Mucosa of rectum (tissue), 2 donors: ENCODE measurements around the gene RAD51B.
A peak's percentile ranks its signal among the peaks of the same experiment; 100 is the strongest.

ENCODE experiments used
- H3K27ac ChIP-seq, 2 donors: one replicate each; pipeline ENCODE4 v1.7.0; 2013; ENCODE audit warnings: inconsistent platforms in 2 of 2, low read depth in 2 of 2, low read length in 2 of 2
- H3K27me3 ChIP-seq, 2 donors: one replicate each; pipeline ENCODE4 v1.7.0; 2013; ENCODE audit warnings: low read length in 2 of 2; ENCODE audit not compliant: control insufficient read depth in 2 of 2, insufficient read depth in 2 of 2
- H3K36me3 ChIP-seq, 2 donors: one replicate each; pipeline ENCODE4 v1.7.0; 2013; ENCODE audit warnings: low read length in 2 of 2; ENCODE audit not compliant: control insufficient read depth in 2 of 2, insufficient read depth in 2 of 2
- H3K4me1 ChIP-seq, 2 donors: one replicate each; pipeline ENCODE4 v1.7.0; 2013; ENCODE audit warnings: low read length in 2 of 2, mild to moderate bottlenecking in 1 of 2; ENCODE audit not compliant: control insufficient read depth in 2 of 2, insufficient read depth in 2 of 2
- H3K4me3 ChIP-seq, 2 donors: one replicate each; pipeline ENCODE4 v1.7.0; 2013; ENCODE audit warnings: low read length in 2 of 2
- H3K9ac ChIP-seq, 2 donors: one replicate each; pipeline ENCODE4 v1.7.0; 2013; ENCODE audit warnings: low read length in 2 of 2, low read depth in 1 of 2, mild to moderate bottlenecking in 1 of 2
- H3K9me3 ChIP-seq, 2 donors: one replicate each; pipeline ENCODE4 v1.7.0; 2013; ENCODE audit warnings: low read length in 2 of 2; ENCODE audit not compliant: control insufficient read depth in 2 of 2
- donor health status: healthy.
- donor health status: Normal muscosa, but diverticular disease.

Gene RAD51B

DNA sequence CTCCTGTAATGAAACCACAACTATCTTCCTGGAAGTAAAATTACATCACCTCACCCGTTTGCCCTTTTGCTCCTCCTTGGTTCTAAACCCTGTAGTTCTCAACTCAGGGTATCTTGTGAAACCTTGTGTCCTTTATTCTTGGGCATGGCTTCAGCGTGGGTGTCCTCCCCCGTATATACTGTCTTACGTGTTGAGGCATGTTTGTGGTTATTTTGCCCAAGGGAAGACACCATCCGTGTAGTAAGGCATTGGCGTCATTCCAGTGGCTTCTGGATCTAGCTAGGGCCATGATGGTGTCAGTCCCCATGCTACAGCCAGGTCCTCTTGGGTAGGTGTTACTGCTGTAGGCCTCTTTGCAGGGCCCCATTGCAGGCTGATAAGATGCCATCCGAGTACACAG is 857.9 kb downstream of the RAD51B start:
- no peaks in the 10 kb centered on the region for H3K27me3 ChIP-seq
- no peak overlapping the region for H3K4me3 ChIP-seq
- H3K9me3 ChIP-seq, result no peaks in the 10 kb centered on the region
- H3K27ac ChIP-seq, result no peak overlapping the region
- no peak overlapping the region for H3K9ac ChIP-seq
- no peaks in the 10 kb centered on the region for H3K36me3 ChIP-seq
- H3K4me1 ChIP-seq, result peaks cover 5 to 10% of the 10 kb centered on the region in 2 donors

DNA sequence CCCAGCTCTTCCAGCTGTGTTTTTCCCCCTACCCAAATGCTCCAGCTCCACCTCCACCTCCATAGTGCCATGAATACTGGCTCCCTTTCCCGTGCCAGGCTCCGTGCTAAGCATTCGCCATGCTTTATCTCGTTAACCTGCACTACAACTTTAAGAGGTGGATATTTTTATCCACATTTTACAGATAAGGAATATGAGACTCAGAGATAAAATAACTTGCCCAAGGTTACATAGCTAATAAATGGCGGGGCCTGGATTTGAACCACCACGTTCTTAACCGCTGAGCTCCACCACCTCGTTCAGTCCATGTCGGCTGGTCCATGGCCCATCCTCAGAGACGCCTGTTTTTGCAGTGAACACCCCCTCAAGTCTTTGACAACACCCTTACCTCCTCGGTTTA is 858.3 kb downstream of the RAD51B start:
- peaks cover 5 to 7% of the 10 kb centered on the region in 2 donors for H3K4me1 ChIP-seq
- no peak overlapping the region for H3K9ac ChIP-seq
- H3K27me3 ChIP-seq, result no peaks in the 10 kb centered on the region
- no peaks in the 10 kb centered on the region for H3K9me3 ChIP-seq
- no peak overlapping the region for H3K4me3 ChIP-seq
- H3K36me3 ChIP-seq, result no peaks in the 10 kb centered on the region
- H3K27ac ChIP-seq, result no peak overlapping the region

DNA sequence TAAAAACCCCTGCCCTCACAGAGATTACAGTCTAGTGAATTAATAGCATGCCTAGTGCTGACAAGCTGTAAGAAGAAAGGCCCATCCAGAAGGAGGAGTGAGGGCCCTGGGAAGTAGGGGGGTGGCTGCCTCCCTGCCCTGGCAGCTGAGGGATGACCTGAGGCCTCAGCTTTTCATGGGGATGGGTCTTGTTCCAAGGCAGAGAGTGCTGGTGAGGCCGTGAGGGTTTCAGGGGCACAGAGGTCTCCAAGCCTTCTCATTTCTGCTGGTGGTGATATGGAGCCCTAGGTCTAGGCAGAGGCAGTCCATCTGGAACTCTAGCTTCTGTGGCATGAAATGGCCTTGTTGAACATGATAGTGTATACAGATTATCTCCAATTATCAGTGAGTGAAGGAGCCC is 858.9 kb downstream of the RAD51B start:
- H3K9ac ChIP-seq, result no peak overlapping the region
- H3K4me1 ChIP-seq, result peaks cover 9 to 12% of the 10 kb centered on the region in 2 donors
- no peak overlapping the region for H3K27ac ChIP-seq
- no peaks in the 10 kb centered on the region for H3K9me3 ChIP-seq
- H3K4me3 ChIP-seq, result no peak overlapping the region
- no peaks in the 10 kb centered on the region for H3K27me3 ChIP-seq
- H3K36me3 ChIP-seq, result no peaks in the 10 kb centered on the region

DNA sequence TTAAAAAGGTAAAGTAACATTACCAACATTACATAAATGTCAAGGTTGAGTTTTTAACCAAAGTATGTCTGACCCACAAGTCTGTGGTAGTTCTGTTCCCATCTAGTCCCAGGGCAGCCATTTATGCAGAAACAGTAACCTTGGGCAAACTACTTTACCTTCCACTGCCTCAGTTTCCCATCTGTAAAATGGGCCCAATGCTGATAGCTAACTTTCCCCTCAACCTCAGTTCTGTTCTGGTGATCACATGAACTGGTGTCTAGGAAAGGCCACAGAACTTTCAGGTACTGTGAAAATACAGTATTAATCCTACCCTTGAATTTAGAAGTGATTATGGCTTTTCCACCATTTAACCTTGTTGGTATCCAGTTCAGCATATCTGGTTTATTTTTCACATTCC is 859.7 kb downstream of the RAD51B start:
- no peaks in the 10 kb centered on the region for H3K36me3 ChIP-seq
- H3K9ac ChIP-seq, result no peak overlapping the region
- H3K27ac ChIP-seq, result no peak overlapping the region
- H3K4me3 ChIP-seq, result no peak overlapping the region
- no peaks in the 10 kb centered on the region for H3K27me3 ChIP-seq
- peaks cover 10 to 17% of the 10 kb centered on the region in 2 donors for H3K4me1 ChIP-seq
- no peaks in the 10 kb centered on the region for H3K9me3 ChIP-seq

DNA sequence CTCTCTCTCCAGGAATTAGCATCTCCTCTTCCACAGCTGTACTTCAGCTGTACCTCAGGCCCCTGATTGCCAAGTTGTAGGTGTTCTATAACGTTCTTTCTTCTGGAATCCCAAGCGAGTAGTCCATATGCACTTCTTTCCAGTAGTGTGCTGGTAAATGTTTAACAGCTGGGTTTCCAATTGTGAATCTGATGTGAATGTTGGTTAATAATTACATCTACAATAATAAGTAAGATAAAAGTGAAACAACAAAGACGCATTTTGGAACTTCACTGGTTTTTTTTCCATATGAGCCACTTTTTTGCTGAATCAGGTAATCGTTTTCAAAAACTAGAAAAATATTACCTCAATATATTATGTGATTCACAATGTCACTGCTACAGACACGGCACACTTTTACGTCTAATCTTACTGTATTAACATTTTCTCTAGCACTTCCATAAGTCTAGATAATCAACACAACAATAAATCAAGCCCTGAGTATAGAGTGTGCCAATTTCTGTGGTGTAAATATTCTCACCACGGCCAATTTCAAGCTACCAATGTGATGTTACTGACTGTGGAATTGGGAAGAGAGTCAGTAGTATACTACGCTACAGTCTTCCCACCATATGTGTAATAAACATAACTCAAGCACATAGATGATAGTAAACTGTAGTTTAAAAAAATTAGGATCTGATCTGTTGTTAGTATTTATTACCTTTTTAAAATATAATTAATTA is 860.3 kb downstream of the RAD51B start:
- Histone ChIP-seq H3K27me3 (no peaks in the 10 kb centered on the region), H3K4me1 (peaks cover 10 to 20% of the 10 kb centered on the region in 2 donors), H3K4me3 (no peak overlapping the region), H3K9me3 (no peaks in the 10 kb centered on the region), H3K27ac (no peak overlapping the region), H3K9ac (no peak overlapping the region), H3K36me3 (no peaks in the 10 kb centered on the region)

DNA sequence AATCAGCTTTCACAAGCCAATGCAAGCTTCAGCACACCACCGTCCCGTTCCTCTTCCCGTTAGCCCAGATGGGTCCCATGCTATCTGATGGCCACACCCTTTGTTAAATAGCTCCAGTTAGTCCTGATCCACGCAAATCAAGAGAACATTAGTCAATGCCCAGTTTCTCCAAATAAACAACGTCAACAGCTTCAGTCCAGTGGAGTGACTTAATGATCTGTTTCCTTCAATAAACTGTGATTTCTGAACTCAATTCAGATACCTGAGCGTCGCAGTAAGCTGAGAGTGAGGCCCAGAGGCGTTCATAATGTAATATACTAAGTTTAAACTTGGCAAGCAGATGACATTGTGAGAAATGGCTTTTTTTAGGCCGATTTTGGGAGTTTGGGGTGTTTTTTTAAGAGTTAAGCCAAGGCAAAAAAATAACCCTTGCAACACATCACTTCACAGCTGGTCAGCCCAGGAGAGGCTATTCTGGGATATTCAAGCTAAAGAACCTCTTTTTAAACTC is 861.0 kb downstream of the RAD51B start:
- Histone ChIP-seq H3K4me1 (peaks cover 10 to 20% of the 10 kb centered on the region in 2 donors), H3K4me3 (no peak overlapping the region), H3K36me3 (no peaks in the 10 kb centered on the region), H3K9ac (no peak overlapping the region), H3K9me3 (no peaks in the 10 kb centered on the region), H3K27ac (peak overlapping the region; percentile 2 to 50), H3K27me3 (no peaks in the 10 kb centered on the region)

DNA sequence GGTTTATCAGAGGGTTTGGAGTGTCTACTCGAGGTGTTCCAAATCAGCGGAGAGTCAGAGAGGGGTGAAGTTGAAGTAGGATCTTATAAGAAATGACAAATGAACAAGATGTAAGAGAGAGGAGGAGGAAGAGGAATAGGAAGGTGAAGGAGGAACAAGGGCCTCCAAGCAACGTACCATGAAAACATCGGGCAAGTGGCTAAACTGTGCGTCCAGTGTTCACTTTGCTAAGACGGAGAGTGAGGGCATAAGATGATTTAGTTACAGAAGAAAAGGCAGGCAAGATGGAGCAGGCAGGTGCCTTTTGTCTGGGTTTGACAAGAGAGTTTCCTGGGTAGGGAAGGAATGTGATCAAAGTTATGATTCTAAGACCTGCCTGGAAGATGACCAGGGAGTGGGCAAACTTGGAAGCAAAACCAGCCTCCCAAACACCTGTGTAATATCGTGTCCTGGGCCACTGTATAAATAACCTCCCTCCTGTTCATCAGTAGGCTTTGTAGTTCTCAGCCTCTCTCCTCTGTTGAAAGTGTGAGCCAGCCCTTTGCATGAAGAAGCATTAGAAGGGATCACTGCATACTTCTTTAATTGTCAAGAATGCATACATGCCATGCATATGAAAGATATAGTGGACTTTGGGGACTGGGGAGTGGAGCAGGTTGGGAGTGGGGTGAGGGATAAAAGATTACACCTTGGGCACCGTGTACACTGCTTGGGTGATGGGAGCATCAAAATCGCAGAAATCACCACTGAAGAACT is 861.9 kb downstream of the RAD51B start:
- no peaks in the 10 kb centered on the region for H3K36me3 ChIP-seq
- no peaks in the 10 kb centered on the region for H3K9me3 ChIP-seq
- peaks cover 10 to 20% of the 10 kb centered on the region in 2 donors for H3K4me1 ChIP-seq
- no peak overlapping the region for H3K4me3 ChIP-seq
- no peaks in the 10 kb centered on the region for H3K27me3 ChIP-seq
- H3K9ac ChIP-seq, result no peak overlapping the region
- peak overlapping the region; percentile 2 to 50 for H3K27ac ChIP-seq

DNA sequence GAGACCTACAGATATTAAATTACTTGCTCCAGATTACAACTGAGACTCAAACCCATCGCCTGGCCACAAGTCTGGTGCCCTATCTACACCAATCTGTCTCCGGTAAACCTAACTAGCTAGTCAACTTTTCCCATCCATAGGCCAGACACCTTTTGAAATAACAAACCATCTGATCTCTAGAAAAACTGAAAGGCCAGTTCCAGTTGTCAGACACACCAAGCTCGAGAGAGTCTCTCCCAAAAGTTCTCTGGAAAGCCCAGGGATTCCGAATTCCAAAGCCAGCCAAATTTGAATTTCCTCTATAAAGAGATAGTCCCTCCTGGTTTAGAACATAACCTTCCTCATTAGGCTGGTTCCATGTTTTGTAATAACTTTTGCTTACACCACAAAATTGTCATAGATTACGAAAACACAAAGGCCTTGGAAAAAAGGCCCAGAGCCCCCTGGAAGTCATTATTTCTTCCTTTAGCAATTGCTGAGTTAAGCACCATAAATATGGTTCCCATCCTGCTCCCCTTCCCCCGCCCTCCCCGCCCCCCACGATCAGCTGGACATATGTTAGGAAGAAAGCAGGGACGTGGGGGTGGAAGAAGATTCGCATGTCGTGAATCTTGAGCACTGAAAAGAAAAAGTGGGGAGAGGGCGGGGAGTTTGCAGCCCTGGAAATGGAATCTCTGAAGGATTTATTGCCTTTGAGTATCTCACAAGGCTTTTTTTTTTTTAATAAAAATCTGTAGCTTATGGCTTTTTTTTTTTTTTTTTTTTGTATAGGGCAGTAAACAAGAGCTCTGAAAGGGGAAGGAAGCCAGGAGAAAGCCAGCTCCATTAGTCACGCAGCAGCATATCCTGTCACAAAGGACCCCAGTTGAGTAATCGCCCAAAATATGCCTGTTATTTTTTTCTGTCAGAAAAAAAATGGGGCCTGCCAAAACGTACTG is 862.9 kb downstream of the RAD51B start:
- H3K27ac ChIP-seq, result peak overlapping the region; percentile 66 to 75
- no peaks in the 10 kb centered on the region for H3K9me3 ChIP-seq
- H3K9ac ChIP-seq, result no peak overlapping the region
- H3K27me3 ChIP-seq, result no peaks in the 10 kb centered on the region
- no peaks in the 10 kb centered on the region for H3K36me3 ChIP-seq
- no peak overlapping the region for H3K4me3 ChIP-seq
- H3K4me1 ChIP-seq, result peaks cover 10 to 20% of the 10 kb centered on the region in 2 donors

DNA sequence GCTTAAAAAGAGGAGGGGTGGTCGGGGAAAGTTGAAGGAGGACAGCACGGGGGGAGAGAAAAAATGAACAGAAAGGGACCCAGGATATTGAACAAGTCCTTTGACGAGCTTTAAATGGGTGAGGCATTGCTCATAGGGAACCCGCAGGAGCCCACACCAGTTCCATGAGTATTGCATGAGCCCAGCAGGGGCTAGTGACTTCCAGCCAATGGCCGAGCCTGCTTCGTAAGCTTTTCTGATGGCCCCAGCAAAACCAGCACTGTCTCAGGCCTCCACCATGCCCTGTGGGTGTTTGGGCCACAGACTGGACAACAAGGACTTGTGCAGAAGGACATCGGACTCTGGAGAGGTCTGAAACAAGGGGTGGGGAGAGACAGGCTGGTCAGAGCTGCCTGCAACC is 863.7 kb downstream of the RAD51B start:
- Histone ChIP-seq H3K9ac (no peak overlapping the region), H3K4me3 (no peak overlapping the region), H3K27ac (peak overlapping the region; percentile 66 to 75), H3K36me3 (no peaks in the 10 kb centered on the region), H3K27me3 (no peaks in the 10 kb centered on the region), H3K9me3 (no peaks in the 10 kb centered on the region), H3K4me1 (peaks cover 10 to 20% of the 10 kb centered on the region in 2 donors)
